Suppressor macrophage (primary cell): ENCODE data around the gene ADGRG3.
"Not testable (repeated sequence)": the region's sequence is repeated elsewhere in the genome, so short reads cannot be mapped to it uniquely, and the experiment has no call there.

Experiments used
- DNase-seq, 4 experiments: peaks; one replicate each; pipeline ENCODE4 v3.0.0-alpha.2; 2020 to 2022

The ADGRG3 gene

DNA sequence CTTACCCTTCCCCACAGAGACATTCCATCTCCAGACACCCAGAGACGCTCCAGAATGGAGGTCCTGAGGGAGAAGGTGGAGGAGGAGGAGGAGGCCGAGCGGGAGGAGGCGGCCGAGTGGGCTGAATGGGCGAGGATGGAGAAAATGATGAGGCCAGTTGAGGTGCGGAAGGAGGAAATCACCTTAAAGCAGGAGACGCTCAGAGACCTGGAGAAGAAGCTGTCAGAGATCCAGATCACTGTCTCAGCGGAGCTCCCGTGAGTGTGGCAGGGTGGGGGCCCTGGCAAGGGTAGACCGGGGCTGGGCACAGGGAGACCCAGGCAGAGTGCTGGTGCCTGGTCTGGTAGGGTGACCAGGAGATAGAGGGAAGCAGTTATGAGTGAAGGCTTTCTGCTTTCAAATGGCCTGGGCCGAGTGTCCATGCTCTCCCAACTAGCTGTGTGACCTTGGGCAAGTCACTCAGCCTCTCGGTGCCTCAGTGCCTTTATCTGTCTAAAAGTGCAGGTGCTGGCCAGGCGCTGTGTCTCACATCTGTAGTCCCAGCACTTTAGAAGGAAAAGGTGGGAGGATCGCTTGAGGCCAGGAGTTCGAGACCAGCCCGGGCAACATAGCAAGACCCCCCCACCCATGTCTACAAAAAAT is 29.9 kb downstream of the ADGRG3 start:
- no peak for DNase-seq

DNA sequence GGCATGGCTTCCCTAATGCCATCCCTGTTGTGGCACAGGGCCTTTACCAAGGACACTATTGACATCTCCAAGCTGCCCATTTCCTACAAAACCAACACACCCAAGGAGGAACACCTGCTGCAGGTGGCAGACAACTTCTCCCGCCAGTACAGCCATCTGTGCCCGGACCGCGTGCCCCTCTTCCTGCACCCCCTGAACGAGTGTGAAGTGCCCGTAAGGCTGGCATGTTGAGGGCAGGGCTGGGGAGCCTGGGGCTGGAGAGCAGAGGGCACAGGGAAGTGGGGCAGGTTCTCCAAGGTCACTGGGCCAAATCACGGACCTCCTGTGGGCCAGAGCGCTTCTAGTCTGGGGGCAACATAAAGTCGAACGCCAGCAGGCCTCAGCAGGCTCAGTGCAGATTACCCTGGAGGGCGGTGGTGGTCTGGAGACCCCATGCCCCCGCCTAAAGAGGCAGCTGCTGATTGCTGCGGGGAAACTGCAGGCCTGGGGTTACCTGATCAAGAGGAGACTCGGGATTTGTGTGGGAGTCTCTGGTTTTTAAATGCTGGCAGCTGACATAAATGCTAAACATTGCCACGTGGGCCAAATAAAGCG is 30.8 kb downstream of the ADGRG3 start:
- DNase-seq: no peak

DNA sequence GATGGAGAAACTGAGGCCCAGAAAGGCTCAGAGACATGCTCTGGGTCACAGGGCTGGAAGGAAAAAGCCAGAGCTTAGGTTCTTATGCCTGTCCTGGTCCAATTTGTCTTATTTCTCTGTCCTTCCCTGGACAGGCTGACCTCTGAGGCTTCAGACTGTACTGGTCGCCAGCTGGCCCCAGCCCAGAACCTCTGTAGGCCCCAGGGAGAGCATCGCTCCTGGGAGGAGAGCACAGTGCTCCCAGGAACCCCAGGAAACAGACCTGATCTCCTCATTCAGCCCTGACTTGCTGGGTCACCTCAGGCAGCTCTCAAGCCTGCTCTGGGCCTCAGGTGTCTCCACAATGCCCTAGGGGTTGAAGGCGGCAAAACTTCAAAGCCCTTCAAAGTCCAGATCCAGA is 31.4 kb downstream of the ADGRG3 start:
- no peak for DNase-seq

DNA sequence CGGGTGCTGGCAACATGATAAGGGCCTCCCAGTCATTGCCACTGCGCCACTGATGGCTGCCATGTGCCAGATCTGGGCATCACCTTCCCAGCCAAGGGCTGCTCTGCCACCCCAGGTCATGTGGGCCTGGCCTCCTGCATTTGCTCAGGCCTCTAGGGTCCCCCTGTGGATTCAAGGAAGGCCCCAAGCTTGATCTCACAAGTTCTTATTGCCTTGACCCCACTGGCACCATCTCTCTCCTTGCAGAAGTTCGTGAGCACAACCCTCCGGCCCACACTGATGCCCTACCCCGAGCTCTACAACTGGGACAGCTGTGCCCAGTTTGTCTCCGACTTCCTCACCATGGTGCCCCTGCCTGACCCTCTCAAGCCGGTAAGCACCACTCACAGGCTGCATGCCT is 31.8 kb downstream of the ADGRG3 start:
- DNase-seq: no peak

DNA sequence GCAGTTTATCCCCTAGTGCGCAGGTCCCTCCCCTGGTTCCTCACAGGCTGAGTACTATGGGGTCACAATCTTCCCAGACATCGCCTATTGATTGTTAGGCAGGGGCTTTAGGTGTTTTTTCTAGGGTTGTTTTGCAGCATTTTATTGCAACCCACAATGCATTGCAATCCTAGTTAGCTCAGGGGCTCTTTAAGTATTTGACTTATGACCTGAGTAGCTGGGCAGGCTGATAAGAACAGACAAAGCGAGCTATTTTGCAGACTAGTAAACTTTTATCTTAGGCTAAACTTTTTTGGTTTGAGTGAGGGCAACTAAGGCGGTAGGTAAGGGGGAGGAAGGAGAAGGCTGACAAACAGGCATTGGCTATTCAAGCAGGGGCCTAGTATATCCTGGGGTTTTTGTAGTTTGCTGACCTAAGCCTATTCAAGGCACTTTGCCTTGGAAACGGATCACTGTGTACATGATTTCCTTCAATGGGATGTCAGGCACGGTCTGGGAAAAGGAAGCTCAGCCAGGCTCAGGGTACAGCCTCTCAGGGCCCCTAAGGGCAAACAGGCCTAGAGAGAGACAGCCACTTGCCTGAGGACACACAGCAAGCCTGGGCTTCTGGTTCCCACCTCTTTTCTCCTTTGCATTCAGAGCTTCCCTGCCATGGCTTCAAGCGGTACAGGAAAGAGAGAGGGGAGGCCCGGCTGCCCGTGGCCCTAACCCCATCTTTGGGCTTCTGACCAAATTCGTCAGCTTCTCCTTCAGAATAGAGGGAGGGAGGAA is 32.9 kb downstream of the ADGRG3 start:
- no peak for DNase-seq

DNA sequence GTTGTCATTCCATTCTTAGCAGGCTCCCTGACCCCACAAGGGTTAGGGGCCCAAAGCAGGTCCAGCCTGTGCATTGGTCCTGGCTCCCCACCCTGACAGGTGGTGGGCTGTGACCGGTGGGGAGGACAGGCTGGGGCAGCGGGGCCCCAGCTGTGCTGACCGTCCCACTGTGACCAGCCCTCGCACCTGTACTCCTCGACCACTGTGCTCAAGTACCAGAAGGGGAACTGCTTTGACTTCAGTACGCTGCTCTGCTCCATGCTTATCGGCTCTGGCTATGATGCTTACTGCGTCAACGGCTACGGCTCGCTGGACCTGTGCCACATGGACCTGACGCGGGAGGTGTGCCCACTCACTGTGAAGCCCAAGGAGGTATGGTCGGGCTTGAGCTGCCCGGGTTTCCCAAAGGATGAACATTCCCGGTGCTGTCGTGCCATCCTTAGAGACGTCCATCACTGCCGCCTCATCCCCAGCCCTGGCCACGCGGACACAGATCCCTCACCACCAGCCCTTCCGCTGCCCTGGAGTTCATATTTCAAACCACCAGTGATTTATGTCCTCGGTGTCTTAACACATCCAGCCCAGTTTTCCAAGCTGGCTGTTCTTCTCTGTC is 33.8 kb downstream of the ADGRG3 start:
- no peak for DNase-seq

DNA sequence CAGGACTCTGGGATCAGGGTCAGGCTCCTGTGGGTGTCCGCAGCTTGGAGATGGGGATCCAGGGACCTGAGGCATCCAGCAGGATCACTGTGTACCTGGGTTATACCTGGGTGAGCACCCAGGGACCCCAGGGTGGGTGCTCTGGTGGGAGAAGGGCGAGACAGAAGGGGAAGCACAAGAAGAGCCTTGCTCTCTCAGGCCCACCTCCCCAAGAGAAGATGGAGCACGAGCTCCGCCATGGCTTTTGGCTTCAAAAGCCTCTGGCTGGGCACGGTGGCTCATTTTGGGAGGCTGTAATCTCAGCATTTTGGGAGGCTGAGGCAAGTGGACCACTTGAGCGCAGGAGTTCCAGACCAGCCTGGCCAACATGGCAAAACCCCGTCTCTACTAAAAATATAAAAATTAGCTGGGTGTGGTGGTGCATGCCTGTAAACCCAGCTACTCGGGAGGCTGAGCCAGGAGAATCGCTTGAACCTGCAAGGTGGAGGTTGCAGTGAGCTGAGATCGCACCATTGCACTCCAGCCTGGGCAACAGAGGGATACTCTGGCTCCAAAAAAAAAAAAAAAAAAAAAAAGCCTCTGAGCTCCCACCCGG is 35.4 kb downstream of the ADGRG3 start:
- DNase-seq: no peak

DNA sequence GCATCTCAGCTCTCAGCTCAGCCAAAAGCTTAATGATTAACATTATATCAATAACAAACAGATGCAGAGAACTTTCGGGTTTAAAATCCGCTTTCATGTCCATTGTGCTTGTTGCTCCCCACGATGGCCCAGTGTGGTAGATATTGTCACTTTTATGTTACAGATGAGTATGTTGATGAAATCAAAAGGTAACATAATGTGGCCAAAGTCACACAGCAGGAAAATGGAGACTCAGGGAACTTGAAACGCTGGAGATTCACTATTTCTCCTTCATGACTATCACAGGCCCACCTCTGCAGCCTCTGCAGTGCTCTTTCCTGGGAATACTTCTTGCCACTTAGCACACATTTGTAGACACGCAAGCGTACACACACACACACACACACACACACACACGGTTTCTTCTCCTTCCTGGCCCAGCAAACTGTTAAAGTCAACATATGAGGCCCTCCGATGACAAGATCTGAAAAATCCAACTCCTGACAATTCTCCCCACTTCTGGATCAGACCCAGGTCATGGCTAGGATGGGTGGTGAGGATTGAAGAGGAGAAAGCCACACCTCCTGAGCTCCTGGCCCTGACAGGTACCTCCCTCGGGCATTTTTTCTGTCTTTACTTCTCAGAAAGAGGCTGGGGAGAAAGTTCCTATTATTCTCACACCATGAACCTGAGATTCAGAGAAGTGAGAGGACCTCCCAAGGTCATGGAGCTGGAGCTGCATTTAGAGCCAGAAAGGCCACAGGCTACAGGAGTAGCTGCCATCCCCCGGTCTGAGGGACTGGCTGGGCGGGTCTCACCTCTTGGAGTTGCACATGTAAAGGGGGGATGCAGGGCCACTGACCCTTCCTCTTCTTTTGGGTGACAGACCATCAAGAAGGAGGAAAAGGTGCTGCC is 36.2 kb downstream of the ADGRG3 start:
- no peak for DNase-seq

DNA sequence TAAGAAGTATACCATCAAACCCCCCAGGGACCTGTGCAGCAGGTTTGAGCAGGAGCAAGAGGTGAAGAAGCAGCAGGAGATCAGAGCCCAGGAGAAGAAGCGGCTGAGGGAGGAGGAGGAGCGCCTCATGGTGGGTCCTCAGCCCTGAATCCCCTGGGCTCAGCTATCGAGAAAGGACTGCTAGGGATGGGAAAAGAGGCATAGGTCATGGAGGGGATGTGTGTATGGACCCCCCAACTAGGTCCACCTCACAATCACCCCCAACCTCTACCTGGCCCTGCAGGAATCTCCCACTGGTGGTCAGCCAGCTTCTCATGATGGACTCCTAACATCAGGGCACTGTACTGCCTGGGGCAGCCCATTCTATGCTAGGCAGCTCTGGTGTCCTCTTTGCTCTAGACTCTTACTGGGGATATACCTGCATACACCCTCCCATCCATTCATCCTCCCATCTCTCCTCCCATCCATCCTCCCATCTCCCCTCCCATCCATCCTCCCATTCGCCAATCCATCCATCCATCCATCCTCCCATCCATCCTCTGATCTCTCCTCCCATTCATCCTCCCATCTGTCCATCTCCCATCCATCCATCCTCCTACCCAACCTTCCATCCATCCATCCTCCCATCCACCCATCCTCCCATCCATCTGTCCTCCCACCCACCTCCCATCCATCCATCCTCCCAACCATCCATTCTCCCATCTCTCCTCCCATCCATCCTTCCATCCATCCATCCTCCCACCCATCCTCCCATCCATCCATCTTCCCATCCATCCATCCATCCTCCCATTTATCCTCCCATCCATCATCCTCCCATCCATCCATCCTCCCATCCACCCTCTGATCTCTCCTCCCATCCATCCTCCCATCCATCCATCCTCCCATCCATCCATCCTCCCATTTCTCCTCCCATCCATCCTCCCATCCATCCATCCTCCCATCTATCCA is 37.1 kb downstream of the ADGRG3 start:
- no peak for DNase-seq

DNA sequence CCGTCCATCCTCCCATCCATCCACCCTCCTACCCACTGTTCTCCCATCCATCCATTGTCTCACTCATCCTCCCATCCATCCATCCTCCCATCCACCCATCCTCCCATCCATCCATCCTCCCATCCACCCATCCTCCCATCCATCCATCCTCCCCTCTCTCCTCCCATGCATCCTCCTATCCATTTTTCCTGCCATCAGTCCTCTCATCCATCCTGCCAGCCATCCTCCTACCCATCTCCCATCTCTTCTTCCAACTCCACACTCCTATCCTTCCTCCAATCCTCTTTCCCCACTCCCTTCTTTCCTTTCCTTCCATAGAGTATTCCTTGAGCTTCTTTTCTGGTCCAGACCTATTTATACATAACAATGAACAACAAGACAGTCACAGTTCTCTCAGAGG is 38.6 kb downstream of the ADGRG3 start:
- no peak for DNase-seq

DNA sequence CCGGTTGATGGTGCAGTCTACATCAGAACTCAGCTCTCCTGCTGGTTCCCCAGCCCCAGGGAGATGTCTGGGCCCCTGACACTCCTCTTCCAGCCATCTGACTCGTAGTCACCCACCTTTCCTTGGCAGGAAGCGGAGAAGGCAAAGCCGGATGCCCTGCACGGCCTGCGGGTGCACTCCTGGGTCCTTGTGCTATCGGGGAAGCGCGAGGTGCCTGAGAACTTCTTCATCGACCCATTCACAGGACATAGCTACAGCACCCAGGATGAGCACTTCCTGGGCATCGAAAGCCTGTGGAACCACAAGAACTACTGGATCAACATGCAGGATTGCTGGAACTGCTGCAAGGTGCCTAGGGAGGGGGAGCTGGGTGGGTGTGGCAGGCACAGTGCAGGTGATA is 39.2 kb downstream of the ADGRG3 start:
- no peak for DNase-seq

DNA sequence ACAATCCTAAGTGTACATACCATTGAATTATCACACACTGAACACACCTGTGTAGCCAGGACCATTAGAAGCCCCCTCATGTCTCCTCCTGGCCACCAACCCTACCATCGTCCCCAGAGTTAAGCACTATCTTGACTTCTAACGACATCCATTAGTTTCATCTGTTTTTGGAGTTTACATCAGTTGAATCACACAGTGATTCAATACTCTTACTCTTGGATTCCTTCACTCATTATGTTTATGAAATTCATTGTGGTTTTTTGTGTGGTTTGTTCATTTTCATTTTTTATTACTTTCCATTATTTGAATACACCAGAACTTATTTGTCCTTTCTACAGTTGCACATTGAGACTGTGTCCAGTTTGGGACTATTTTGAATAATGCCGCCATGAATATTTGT is 40.1 kb downstream of the ADGRG3 start:
- no peak for DNase-seq

DNA sequence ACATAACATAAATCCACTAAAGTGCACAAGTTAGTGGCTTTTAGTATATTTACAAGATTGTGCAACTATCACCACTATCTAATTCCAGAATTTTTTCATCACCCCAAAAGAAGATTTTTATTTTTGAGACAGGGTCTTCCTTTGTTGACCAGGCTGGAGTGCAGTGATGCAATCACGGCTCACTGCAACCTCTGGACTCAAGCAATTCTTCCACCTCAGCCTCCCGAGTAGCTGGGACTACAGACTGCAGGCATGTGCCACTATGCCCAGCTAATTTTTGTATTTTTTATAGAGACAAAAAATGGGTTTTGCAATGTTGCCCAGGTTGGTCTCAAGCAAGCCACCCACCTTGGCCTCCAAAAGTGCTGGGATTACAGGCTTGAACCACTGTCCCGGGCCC is 41.6 kb downstream of the ADGRG3 start:
- DNase-seq: no peak

DNA sequence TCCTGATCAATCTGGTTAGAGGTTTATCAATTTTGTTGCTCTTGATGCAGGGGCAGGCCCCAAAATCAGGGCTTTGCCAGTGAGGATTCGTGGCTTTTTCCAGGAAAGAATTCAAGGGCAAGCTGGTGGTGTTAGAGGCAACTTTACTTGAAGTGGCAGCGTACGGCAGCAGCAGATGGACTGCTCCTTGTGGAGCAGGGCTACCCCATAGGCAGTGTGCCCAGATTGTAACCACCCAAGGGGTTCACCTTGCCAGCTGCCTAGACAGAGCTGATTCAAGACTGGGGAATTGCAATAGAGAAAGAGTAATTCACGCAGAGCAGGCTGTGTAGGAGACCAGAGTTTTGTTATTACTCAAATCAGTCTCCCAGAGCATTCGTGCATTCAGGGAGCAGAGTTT is 43.2 kb downstream of the ADGRG3 start:
- DNase-seq: no peak

DNA sequence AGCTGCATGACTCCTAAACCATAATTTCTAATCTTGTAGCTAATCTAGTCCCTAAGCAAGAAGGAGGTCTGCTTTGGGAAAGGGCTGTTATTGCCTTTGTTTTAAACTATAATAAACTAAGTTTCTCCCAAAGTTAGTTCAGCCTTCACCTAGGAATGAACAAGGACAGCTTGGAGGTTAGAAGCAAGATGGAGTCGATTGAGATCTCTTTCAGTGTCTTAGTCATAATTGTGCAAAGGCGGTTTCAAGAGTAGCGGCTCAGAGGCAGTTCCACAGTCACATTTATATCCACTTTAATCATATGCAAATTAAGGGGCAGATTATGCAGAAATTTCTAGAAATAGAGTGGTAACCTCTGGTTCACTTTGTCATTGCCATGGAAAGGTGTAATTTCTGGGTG is 43.9 kb downstream of the ADGRG3 start:
- DNase-seq: no peak

DNA sequence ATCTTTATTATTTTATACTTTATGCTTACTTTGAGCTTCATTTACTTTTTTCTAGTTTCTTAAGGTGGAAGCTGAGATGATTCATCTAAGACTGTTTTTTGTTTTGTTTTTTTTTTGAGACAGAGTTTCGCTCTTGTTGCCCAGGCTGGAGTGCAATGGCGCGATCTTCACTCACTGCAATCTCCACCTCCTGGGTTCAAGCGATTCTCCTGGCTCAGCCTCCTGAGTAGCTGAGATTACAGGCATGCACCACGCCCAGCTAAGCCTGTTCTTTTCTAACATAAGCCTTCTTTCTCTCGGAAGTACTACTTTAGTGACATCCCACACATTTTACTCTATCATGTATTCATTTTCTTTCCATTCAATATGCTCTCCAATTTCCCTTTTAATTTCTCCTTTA is 44.5 kb downstream of the ADGRG3 start:
- DNase-seq: not testable (repeated sequence)

DNA sequence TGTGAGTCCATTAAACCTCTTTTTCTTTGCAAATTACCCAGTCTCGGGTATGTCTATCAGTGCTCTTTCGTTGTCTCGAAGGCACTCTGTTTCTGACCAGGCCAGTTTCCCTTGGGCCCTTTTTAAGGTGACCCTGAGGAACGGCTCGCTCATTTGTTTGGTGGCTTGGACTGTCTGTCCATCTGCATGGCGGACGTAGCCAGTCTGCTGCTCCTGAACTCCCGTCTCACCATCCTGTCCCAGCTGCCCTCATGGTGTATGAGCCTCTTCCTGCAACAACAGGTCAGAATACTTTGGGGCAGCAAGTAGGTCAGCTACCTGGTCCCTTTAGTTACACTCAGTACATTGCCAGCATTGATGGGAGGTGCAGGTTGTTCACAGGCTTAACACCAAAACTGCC is 45.5 kb downstream of the ADGRG3 start:
- no peak for DNase-seq

DNA sequence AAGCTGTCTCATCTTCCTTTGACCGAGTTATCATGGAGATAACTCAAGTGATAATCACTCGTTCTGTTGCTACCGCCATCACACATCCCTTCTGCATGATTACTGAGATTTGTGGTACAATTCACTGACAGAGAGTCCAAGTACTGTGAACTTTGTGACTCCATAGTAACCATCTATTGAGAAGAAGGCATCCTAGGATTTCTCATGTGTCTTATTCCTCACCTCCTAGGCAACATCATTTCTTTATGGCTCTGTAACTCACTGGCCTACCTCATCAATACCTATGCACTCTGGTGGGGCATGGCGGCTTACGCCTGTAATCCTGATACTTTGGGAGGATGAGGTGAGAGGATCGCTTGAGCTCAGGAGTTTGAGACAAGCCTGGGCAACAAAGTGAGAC is 45.9 kb downstream of the ADGRG3 start:
- DNase-seq: no peak

DNA sequence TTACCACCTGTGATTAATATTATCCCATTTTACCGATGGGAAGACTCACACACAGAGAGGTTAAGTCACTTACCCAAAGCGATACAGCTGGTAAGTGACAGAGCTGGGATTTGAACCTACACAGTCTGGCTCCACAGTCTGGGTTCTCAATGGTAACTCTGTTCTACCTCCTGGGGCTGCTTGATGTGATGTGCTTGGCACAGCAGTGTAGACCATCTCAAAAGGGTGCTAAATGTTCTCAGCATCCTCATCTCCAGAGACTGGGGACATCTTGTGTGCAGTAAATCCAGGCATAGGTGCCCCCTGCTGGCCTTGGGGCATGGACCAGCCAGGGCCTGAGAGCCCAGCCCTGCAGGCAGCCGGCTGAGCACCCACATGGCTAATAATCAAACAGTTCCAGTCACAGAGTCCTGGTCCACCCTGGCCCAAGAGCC is 52.1 kb downstream of the ADGRG3 start:
- peak; percentile 75 to 88 (median 82) for DNase-seq

DNA sequence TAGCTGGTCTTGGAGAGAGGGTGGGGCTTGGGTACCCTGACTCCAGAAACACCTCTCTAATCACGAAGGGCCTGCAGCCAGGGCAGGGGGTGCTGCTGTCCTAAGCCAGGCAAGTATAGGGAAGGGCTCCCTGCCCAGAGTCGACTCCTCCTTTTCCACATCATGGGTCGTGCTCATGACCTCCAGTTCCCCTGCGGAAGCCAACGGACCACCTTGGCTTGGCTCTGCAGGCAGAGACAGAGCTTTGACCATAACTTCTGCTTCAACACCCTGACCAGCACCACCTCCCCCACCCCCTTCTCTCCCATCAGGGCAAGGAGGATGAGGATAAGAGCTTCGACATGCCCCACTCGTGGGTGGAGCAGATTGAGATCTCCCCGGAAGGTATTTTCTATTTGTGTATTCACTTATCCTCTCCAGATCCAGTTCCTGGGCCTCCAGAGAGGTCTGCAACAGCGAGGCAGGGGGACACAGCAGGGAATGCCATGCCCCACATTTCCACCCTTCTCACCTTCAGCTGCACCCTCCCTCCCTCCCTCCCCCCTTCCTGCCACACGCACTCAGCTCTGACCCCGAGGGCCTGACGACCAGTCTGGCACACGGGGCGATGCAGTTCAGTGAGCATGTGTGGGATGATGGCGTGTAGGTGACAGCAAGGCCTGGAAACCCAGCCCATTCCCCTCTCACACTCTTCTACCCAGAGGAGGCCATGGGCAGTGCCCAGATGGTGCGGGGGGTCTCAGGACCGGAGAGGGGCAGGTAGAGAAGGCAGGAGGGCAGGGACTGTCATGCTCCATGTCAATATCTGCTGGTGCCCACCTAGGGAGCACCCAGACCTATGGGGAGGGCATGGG is 53.5 kb downstream of the ADGRG3 start:
- DNase-seq: no peak
